H9 (cell line): ENCODE measurements around the gene F7. TPM values are rescaled to one million over a fixed set of nuclear protein-coding genes. Genes with fewer than 3 reads are reported as not detected.

ENCODE experiments used
- DNase-seq: peaks from one replicate; pipeline ENCODE4 v3.0.0-alpha.2; 2017
- H2AFZ ChIP-seq: one replicate; pipeline ENCODE4 v1.6.1; 2013; ENCODE audit warnings: mild to moderate bottlenecking, low read length, control low read depth, moderate library complexity
- H2AK5ac ChIP-seq: 2 replicates; pipeline ENCODE4 v1.6.1; 2013; ENCODE audit warnings: low read length, control low read depth, mixed read lengths; ENCODE audit not compliant: insufficient read length
- H2BK120ac ChIP-seq: one replicate; pipeline ENCODE4 v1.6.1; 2013; ENCODE audit warnings: low read depth, mild to moderate bottlenecking, low read length, control low read depth, inconsistent platforms; ENCODE audit not compliant: poor library complexity, severe bottlenecking
- H2BK12ac ChIP-seq: 2 replicates; pipeline ENCODE4 v1.6.1; 2013; ENCODE audit warnings: low read length, control low read depth, mixed read lengths, low read depth; ENCODE audit not compliant: insufficient read length
- H2BK15ac ChIP-seq: 2 replicates; pipeline ENCODE4 v1.6.1; 2013; ENCODE audit warnings: low read depth, low read length, control low read depth
- H2BK20ac ChIP-seq: one replicate; pipeline ENCODE4 v1.6.1; 2013; ENCODE audit warnings: low read depth, mild to moderate bottlenecking, low read length, control low read depth, inconsistent platforms; ENCODE audit not compliant: poor library complexity, severe bottlenecking
- H2BK5ac ChIP-seq: 2 replicates; pipeline ENCODE4 v1.6.1; 2013; ENCODE audit warnings: low read length, control low read depth, mixed read lengths; ENCODE audit not compliant: insufficient read length
- H3K14ac ChIP-seq: 2 replicates; pipeline ENCODE4 v1.6.1; 2013; ENCODE audit warnings: low read length, control low read depth; ENCODE audit not compliant: insufficient read depth
- H3K18ac ChIP-seq: 2 replicates; pipeline ENCODE4 v1.6.1; 2013; ENCODE audit warnings: low read depth, mild to moderate bottlenecking, mixed read lengths, low read length, control low read depth; ENCODE audit not compliant: insufficient read length
- H3K23ac ChIP-seq: 2 replicates; pipeline ENCODE4 v1.6.1; 2013; ENCODE audit warnings: low read length, control low read depth, mixed read lengths, low read depth; ENCODE audit not compliant: insufficient read length
- H3K23me2 ChIP-seq: 2 replicates; pipeline ENCODE4 v1.6.1; 2013; ENCODE audit warnings: low read depth, mild to moderate bottlenecking, mixed read lengths, low read length, control low read depth; ENCODE audit not compliant: insufficient read length, poor library complexity, severe bottlenecking
- H3K27ac ChIP-seq: 2 replicates; pipeline ENCODE4 v1.5.1; 2013; ENCODE audit warnings: low read length, control low read depth, mixed read lengths, low read depth; ENCODE audit not compliant: insufficient read length
- H3K27me3 ChIP-seq: 2 replicates; pipeline ENCODE4 v1.6.1; 2013; ENCODE audit warnings: low read length, control low read depth, inconsistent platforms; ENCODE audit not compliant: insufficient read depth
- H3K4ac ChIP-seq: 2 replicates; pipeline ENCODE4 v1.6.1; 2013; ENCODE audit warnings: low read depth, mild to moderate bottlenecking, control low read depth, inconsistent platforms, low read length, moderate library complexity
- H3K4me1 ChIP-seq: 2 replicates; pipeline ENCODE4 v1.6.1; 2013; ENCODE audit warnings: low read length, control low read depth, inconsistent platforms; ENCODE audit not compliant: insufficient read depth
- H3K4me2 ChIP-seq: 2 replicates; pipeline ENCODE4 v1.6.1; 2013; ENCODE audit warnings: low read length, control low read depth, mixed read lengths; ENCODE audit not compliant: insufficient read length, insufficient read depth
- H3K56ac ChIP-seq: 2 replicates; pipeline ENCODE4 v1.6.1; 2013; ENCODE audit warnings: low read depth, mild to moderate bottlenecking, mixed read lengths, low read length, control low read depth; ENCODE audit not compliant: insufficient read length
- H3K79me1 ChIP-seq: 2 replicates; pipeline ENCODE4 v1.6.1; 2013; ENCODE audit warnings: low read depth, mild to moderate bottlenecking, moderate library complexity, low read length, control low read depth, inconsistent platforms; ENCODE audit not compliant: insufficient read depth, poor library complexity, severe bottlenecking
- H3K79me2 ChIP-seq: 2 replicates; pipeline ENCODE4 v1.6.1; 2013; ENCODE audit warnings: low read length, control low read depth, inconsistent platforms; ENCODE audit not compliant: insufficient read depth
- H3K9ac ChIP-seq: 2 replicates; pipeline ENCODE4 v1.6.1; 2013; ENCODE audit warnings: low read length, control low read depth, mixed read lengths; ENCODE audit not compliant: insufficient read length; ENCODE audit errors: extremely low read depth
- H3K9me3 ChIP-seq: one replicate; pipeline ENCODE4 v1.6.1; 2013; ENCODE audit warnings: low read depth, low read length, inconsistent platforms; ENCODE audit not compliant: control insufficient read depth
- H3T11ph ChIP-seq: one replicate; pipeline ENCODE4 v1.6.1; 2013; ENCODE audit warnings: mild to moderate bottlenecking, low read length, control low read depth, inconsistent platforms
- H4K20me1 ChIP-seq: one replicate; pipeline ENCODE4 v1.6.1; 2013; ENCODE audit not compliant: control insufficient read depth, insufficient read length, insufficient read depth
- H4K5ac ChIP-seq: 2 replicates; pipeline ENCODE4 v1.6.1; 2013; ENCODE audit warnings: low read depth, mild to moderate bottlenecking, mixed read lengths, low read length, control low read depth; ENCODE audit not compliant: insufficient read length
- H4K8ac ChIP-seq: replicated peaks from 2 replicates; pipeline ENCODE4 v1.6.1; 2013; ENCODE audit warnings: low read length, control low read depth, mixed read lengths, low read depth; ENCODE audit not compliant: insufficient read length
- H4K91ac ChIP-seq: 2 replicates; pipeline ENCODE4 v1.6.1; 2013; ENCODE audit warnings: low read depth, mild to moderate bottlenecking, moderate library complexity, mixed read lengths, low read length, control low read depth; ENCODE audit not compliant: insufficient read length
- H3K27ac Mint-ChIP-seq, 3 experiments: 2 replicates in 2 of 3; 3 replicates in 1 of 3; pipeline ENCODE4 v1.8.0; 2020 to 2021; ENCODE audit warnings: mixed read lengths in 3 of 3, mild to moderate bottlenecking in 1 of 3, moderate library complexity in 1 of 3
- H3K27me3 Mint-ChIP-seq: 2 replicates; pipeline ENCODE4 v1.8.0; 2021; ENCODE audit warnings: low read depth, mild to moderate bottlenecking, moderate library complexity, mixed read lengths
- H3K36me3 Mint-ChIP-seq, 3 experiments: 2 replicates in 2 of 3; 3 replicates in 1 of 3; pipeline ENCODE4 v1.8.0; 2020 to 2021; ENCODE audit warnings: low read depth in 3 of 3, mixed read lengths in 3 of 3; ENCODE audit not compliant: insufficient read depth in 1 of 3
- H3K4me1 Mint-ChIP-seq, 2 experiments: 2 replicates each; pipeline ENCODE4 v1.8.0; 2020; ENCODE audit warnings: mixed read lengths in 2 of 2
- H3K4me3 Mint-ChIP-seq, 2 experiments: 2 replicates in 1 of 2; 3 replicates in 1 of 2; pipeline ENCODE4 v1.8.0; 2020 to 2021; ENCODE audit warnings: mild to moderate bottlenecking in 2 of 2, mixed read lengths in 2 of 2, moderate library complexity in 1 of 2
- H3K9me3 Mint-ChIP-seq, 2 experiments: 2 replicates in 1 of 2; 3 replicates in 1 of 2; pipeline ENCODE4 v1.8.0; 2020; ENCODE audit warnings: mild to moderate bottlenecking in 2 of 2, mixed read lengths in 2 of 2, moderate library complexity in 1 of 2
- CTCF ChIP-seq: fragments of 200-600 bp; sonication (generic); conservative IDR thresholded peaks from 3 replicates; pipeline ENCODE4 v1.8.0; 2021; ENCODE audit warnings: antibody characterized with exemption, mild to moderate bottlenecking
- WGBS: extraction: QIAGEN DNeasy Blood & Tissue Kit; methylation state at CpG from one replicate; pipeline ENCODE4 v1.1.7; 2013; ENCODE audit warnings: missing lambda C conversion rate, low lambda C conversion rate, mixed read lengths; ENCODE audit not compliant: insufficient read length; ENCODE audit errors: extremely low coverage; 5-methylcytosine and 5-hydroxymethylcytosine counted together
- total RNA-seq: library from RNA; stranded (reverse); gene quantifications from 2 replicates; pipeline ENCODE4 v1.2.1, GENCODE V29; 2021

Gene F7
- total RNA-seq, 1 experiment from 2014 or later: 0.81 TPM

GRCh38 chr13:113086991-113087922 lies 18.3 kb upstream of the F7 start:
- no peak for TF ChIP-seq CTCF
- H2AK5ac ChIP-seq: no peak overlapping the region
- no peaks in the 10 kb centered on the region for H3K23me2 ChIP-seq
- H3K23ac ChIP-seq: no peak overlapping the region
- no peak for DNase-seq
- H4K20me1 ChIP-seq: peaks cover 2% of the 10 kb centered on the region
- H3K9me3 ChIP-seq: no peaks in the 10 kb centered on the region
- H3K79me1 ChIP-seq: no peaks in the 10 kb centered on the region
- H3K9ac ChIP-seq: no peak overlapping the region
- peaks cover 12 to 18% of the 10 kb centered on the region in 2 experiments for H3K4me1 Mint-ChIP-seq
- WGBS: no CpG with 5 or more reads among the region's 39 CpGs
- no peak overlapping the region for H2BK20ac ChIP-seq
- no peak overlapping the region; the same call in 1 of the 2 replicates for H3K14ac ChIP-seq
- 0 out of 7 replicates have a peak overlapping the region, but pooled peaks of 1 of the 3 experiments have one; percentile 62 for H3K27ac Mint-ChIP-seq
- peaks cover 1% of the 10 kb centered on the region; the same call in 1 of the 2 replicates for H3K27me3 Mint-ChIP-seq
- H2BK15ac ChIP-seq: no peak overlapping the region
- no peak overlapping the region for H2BK12ac ChIP-seq
- no peaks in the 10 kb centered on the region for H3K27me3 ChIP-seq
- H3K36me3 Mint-ChIP-seq: peaks cover 0 to 9% (median 6%) of the 10 kb centered on the region in 3 experiments; a peak in 4 of 7 replicates
- H3K56ac ChIP-seq: no peak overlapping the region
- no peak overlapping the region for H4K5ac ChIP-seq
- H3K27ac ChIP-seq: no peak overlapping the region
- no peak overlapping the region for H4K8ac ChIP-seq
- no peak overlapping the region for H3K18ac ChIP-seq
- H3T11ph ChIP-seq: no peak overlapping the region
- no peaks in the 10 kb centered on the region for H3K9me3 Mint-ChIP-seq
- H2BK120ac ChIP-seq: no peak overlapping the region
- no peak overlapping the region for H2AFZ ChIP-seq
- no peak overlapping the region for H4K91ac ChIP-seq
- H3K4me1 ChIP-seq: no peaks in the 10 kb centered on the region; the same call in 1 of the 2 replicates
- no peaks in the 10 kb centered on the region for H3K79me2 ChIP-seq
- no peak overlapping the region for H3K4ac ChIP-seq
- H3K4me3 Mint-ChIP-seq: peak overlapping the region in 1 of 2 experiments; percentile 38; a peak in 1 of 5 replicates
- H2BK5ac ChIP-seq: no peak overlapping the region
- H3K4me2 ChIP-seq: no peak overlapping the region
